Testis (tissue), 3 donors: Measurements from ENCODE around the gene C5AR2. TPM values are rescaled to one million over a fixed set of nuclear protein-coding genes. Genes with fewer than 3 reads are reported as not detected.

Experiments used
- DNase-seq: peaks from one replicate; pipeline ENCODE4 v3.0.0-alpha.2; 2019
- H3K27ac ChIP-seq, 2 donors: fragments of 200-600 bp; sonication (generic); one replicate each; pipeline ENCODE4 v1.5.1; 2019
- H3K27me3 ChIP-seq: fragments of 200-600 bp; sonication (generic); one replicate; pipeline ENCODE4 v1.5.1; 2019
- H3K36me3 ChIP-seq: fragments of 200-600 bp; sonication (generic); one replicate; pipeline ENCODE4 v1.5.1; 2017; ENCODE audit warnings: low read depth; ENCODE audit errors: missing control alignments
- H3K4me1 ChIP-seq: fragments of 200-600 bp; sonication (generic); one replicate; pipeline ENCODE4 v1.5.1; 2019
- H3K4me3 ChIP-seq, 2 donors: fragments of 200-600 bp; sonication (generic); one replicate each; pipeline ENCODE4 v1.5.1; 2017 to 2019
- H3K9me3 ChIP-seq: fragments of 200-600 bp; sonication (generic); one replicate; pipeline ENCODE4 v1.5.1; 2017
- CTCF ChIP-seq, 3 experiments: fragments of 450-650 bp in 2 of 3; fragments of 200-600 bp in 1 of 3; sonication (generic) in 1 of 3; IDR thresholded peaks; one replicate each; pipeline ENCODE4 v1.5.1; 2016 to 2019; ENCODE audit warnings: antibody characterized with exemption in 3 of 3, mild to moderate bottlenecking in 2 of 3, moderate library complexity in 1 of 3
- POLR2A ChIP-seq: fragments of 450-650 bp; IDR thresholded peaks from one replicate; pipeline ENCODE4 v1.6.1; 2017; ENCODE audit warnings: antibody characterized with exemption, mild to moderate bottlenecking, moderate library complexity
- WGBS, 2 donors: methylation state at CpG; one replicate each; pipeline ENCODE4 v1.1.5; 2018; 5-methylcytosine and 5-hydroxymethylcytosine counted together
- intact Hi-C: fragments of 100-400 bp; cut with DNase I; formaldehyde crosslinking; loops from one replicate; pipeline ENCODE4 v1.15.1; 2023; ENCODE audit warnings: low total_unique reads
- polyA plus RNA-seq: library from polyadenylated mRNA; stranded (reverse); fragments of 350-450 nt; fragmentation: Illumina TruSeq; extraction: RNeasy Lipid Tissue Mini Kit (QIAGEN cat#74804); gene quantifications from one replicate; pipeline ENCODE4 v1.2.3, GENCODE V29; 2014; ENCODE audit warnings: low read depth, low replicate concordance; ENCODE audit not compliant: insufficient read depth
- total RNA-seq, 2 donors: library from RNA; depleted of rRNA; stranded (reverse); fragments of >200 nt; gene quantifications; one replicate each; pipeline ENCODE4 v1.2.3, GENCODE V29; 2016

The C5AR2 gene
- total and polyA plus RNA-seq, 3 donors from 2014 or later, result 2.7 to 3.9 (median 2.8) TPM

GRCh38 chr19:47377801-47378200 is 45.8 kb downstream of the C5AR2 start:
- Histone ChIP-seq H3K36me3 (no peaks in the 10 kb centered on the region), H3K4me3 (no peak overlapping the region), H3K27ac (no peak overlapping the region), H3K4me1 (peaks cover 8% of the 10 kb centered on the region), H3K27me3 (no peaks in the 10 kb centered on the region), H3K9me3 (no peaks in the 10 kb centered on the region)
- 66 to 81% methylated on average over 7 to 11 of the region's 12 CpGs for WGBS, 2 donors
- intact Hi-C loops, result no loop called here
- DNase-seq, result no peak
- TF ChIP-seq POLR2A (no peak), CTCF (IDR thresholded peaks at IDR 0.05) (no peak)

- 93 to 97% methylated on average over 11 of the region's 11 CpGs for WGBS, 2 donors
- no peaks in the 10 kb centered on the region for H3K36me3 ChIP-seq
- intact Hi-C loops, result no loop called here
- DNase-seq, result no peak
- peaks cover 8% of the 10 kb centered on the region for H3K4me1 ChIP-seq
- H3K9me3 ChIP-seq, result no peaks in the 10 kb centered on the region
- no peaks in the 10 kb centered on the region for H3K27me3 ChIP-seq
- H3K27ac ChIP-seq, result no peak overlapping the region
- no peak overlapping the region for H3K4me3 ChIP-seq
- no peak for TF ChIP-seq POLR2A
- TF ChIP-seq CTCF (IDR thresholded peaks at IDR 0.05), result no peak
Observed at GRCh38 chr19:47378246-47378645, 46.3 kb downstream of the C5AR2 start.

DNA sequence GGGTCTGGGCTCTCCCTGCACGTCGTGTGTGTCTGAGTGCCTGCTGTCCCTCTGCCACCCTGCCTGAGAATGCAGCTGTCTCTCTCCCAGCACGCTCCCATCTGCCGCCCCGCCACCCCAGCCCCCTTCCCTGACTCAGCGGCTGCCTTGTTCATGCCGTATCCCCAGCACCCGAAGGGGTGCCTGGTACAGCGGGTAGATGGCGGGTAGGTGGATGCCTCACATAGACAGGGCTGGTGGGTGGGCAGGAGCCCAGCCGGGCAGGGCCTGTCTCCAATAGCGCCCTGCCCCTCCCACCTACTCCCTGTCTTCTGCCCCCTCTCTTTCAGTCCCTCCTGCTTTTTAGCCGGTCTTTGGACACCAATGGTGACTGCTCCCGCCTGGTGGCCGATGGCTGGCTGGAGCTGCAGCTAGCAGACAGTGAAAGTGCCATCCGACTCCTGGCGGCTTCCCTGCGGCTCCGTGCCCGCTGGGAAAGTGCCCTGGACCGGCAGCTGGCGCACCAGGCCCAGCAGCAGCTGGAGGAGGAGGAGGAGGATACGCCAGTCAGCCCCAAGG is 47.5 kb downstream of the C5AR2 start:
- no peaks in the 10 kb centered on the region for H3K27me3 ChIP-seq
- intact Hi-C loops, result no loop called here
- H3K4me3 ChIP-seq, result no peak overlapping the region
- WGBS, 2 donors, result 94 to 97% methylated on average over 19 to 20 of the region's 23 CpGs
- H3K36me3 ChIP-seq, result no peaks in the 10 kb centered on the region
- TF ChIP-seq CTCF (IDR thresholded peaks at IDR 0.05) (no peak), POLR2A (no peak)
- peaks cover 8% of the 10 kb centered on the region for H3K4me1 ChIP-seq
- no peak for DNase-seq
- H3K27ac ChIP-seq, result no peak overlapping the region
- H3K9me3 ChIP-seq, result no peaks in the 10 kb centered on the region

DNA sequence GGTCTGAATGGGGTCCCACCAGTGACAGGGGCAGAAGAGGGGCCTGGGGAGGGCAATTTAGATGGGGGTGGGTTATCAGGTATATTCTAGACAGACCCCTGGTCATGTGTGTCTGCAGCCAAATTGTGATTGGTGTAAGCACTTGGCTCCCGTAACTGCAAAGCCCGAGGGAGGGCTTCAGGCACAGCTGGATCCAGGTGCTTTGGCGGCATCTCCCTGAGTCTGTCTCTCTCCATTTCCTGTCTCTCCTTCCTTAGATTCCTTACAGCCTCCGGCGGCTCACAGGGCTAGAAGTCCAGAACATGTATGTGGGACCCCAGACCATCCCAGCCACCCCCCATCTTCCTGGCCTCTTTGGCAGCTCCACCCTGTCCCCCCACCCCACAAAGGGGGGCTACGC is 48.6 kb downstream of the C5AR2 start:
- Histone ChIP-seq H3K27ac (no peak overlapping the region), H3K27me3 (no peaks in the 10 kb centered on the region), H3K36me3 (no peaks in the 10 kb centered on the region), H3K4me1 (peaks cover 8% of the 10 kb centered on the region), H3K4me3 (no peak overlapping the region), H3K9me3 (no peaks in the 10 kb centered on the region)
- intact Hi-C loops, result no loop called here
- WGBS, 2 donors, result 86 to 93% methylated on average over 5 to 6 of the region's 6 CpGs
- no peak for DNase-seq
- TF ChIP-seq CTCF (IDR thresholded peaks at IDR 0.05) (no peak), POLR2A (no peak)

GRCh38 chr19:47381121-47381520 is 49.1 kb downstream of the C5AR2 start:
- no peak for DNase-seq
- Histone ChIP-seq H3K27me3 (no peaks in the 10 kb centered on the region), H3K4me1 (peaks cover 8% of the 10 kb centered on the region), H3K4me3 (no peak overlapping the region), H3K36me3 (no peaks in the 10 kb centered on the region), H3K9me3 (no peaks in the 10 kb centered on the region), H3K27ac (no peak overlapping the region)
- intact Hi-C loops, result no loop called here
- no peak for TF ChIP-seq CTCF (IDR thresholded peaks at IDR 0.05)
- no peak for TF ChIP-seq POLR2A
- 88 to 97% methylated on average over 5 to 11 of the region's 14 CpGs for WGBS, 2 donors
